HEK293 (cell line): ENCODE results near the gene GPHA2.

Source experiments
- GLIS1 ChIP-seq: fragments of 450-650 bp; formaldehyde crosslinking; IDR thresholded peaks from 2 replicates; pipeline ENCODE4 v1.5.1; 2016; ENCODE audit warnings: missing biosample characterization, missing genetic modification characterization
- HOXD13 ChIP-seq: sonication (generic); formaldehyde crosslinking; IDR thresholded peaks from 2 replicates; pipeline ENCODE4 v1.8.0; 2022; ENCODE audit warnings: missing genetic modification reagents, borderline replicate concordance
- MYNN ChIP-seq: fragments of 450-650 bp; formaldehyde crosslinking; IDR thresholded peaks from 2 replicates; pipeline ENCODE4 v1.5.1; 2016; ENCODE audit warnings: missing biosample characterization, missing genetic modification characterization, borderline replicate concordance
- PRDM1 ChIP-seq: fragments of 450-650 bp; formaldehyde crosslinking; IDR thresholded peaks from 2 replicates; pipeline ENCODE4; 2016; ENCODE audit warnings: missing biosample characterization, missing genetic modification characterization
- RBAK ChIP-seq: fragments of 450-650 bp; formaldehyde crosslinking; IDR thresholded peaks from 2 replicates; pipeline ENCODE4 v1.5.1; 2016; ENCODE audit warnings: missing biosample characterization, missing genetic modification characterization
- SP3 ChIP-seq: fragments of 450-650 bp; formaldehyde crosslinking; IDR thresholded peaks from 2 replicates; pipeline ENCODE4 v1.5.1; 2016; ENCODE audit warnings: missing biosample characterization, missing genetic modification characterization
- WT1 ChIP-seq: fragments of 450-650 bp; formaldehyde crosslinking; IDR thresholded peaks from 2 replicates; pipeline ENCODE4 v1.5.1; 2016; ENCODE audit warnings: missing biosample characterization, missing genetic modification characterization
- YY1 ChIP-seq: fragments of 450-650 bp; formaldehyde crosslinking; IDR thresholded peaks from 2 replicates; pipeline ENCODE4 v1.5.1; 2018; ENCODE audit warnings: missing biosample characterization, missing genetic modification characterization
- ZBTB20 ChIP-seq: fragments of 450-650 bp; formaldehyde crosslinking; IDR thresholded peaks from 2 replicates; pipeline ENCODE4 v1.5.1; 2016; ENCODE audit warnings: missing biosample characterization, missing genetic modification characterization
- ZBTB48 ChIP-seq: fragments of 450-650 bp; formaldehyde crosslinking; IDR thresholded peaks from 2 replicates; pipeline ENCODE4 v1.5.1; 2016; ENCODE audit warnings: missing biosample characterization, missing genetic modification characterization
- ZBTB7A ChIP-seq: fragments of 450-650 bp; formaldehyde crosslinking; IDR thresholded peaks from 2 replicates; pipeline ENCODE4 v1.5.1; 2016; ENCODE audit warnings: low read depth, missing biosample characterization, missing genetic modification characterization
- ZBTB8A ChIP-seq: fragments of 450-650 bp; formaldehyde crosslinking; IDR thresholded peaks from 2 replicates; pipeline ENCODE4 v1.5.1; 2016; ENCODE audit warnings: missing biosample characterization, missing genetic modification characterization
- ZFP69B ChIP-seq: fragments of 450-650 bp; formaldehyde crosslinking; IDR thresholded peaks from 2 replicates; pipeline ENCODE4 v1.5.1; 2016; ENCODE audit warnings: missing biosample characterization, missing genetic modification characterization
- ZIC2 ChIP-seq: fragments of 450-650 bp; formaldehyde crosslinking; IDR thresholded peaks from 2 replicates; pipeline ENCODE4 v1.5.1; 2016; ENCODE audit warnings: missing biosample characterization, missing genetic modification characterization
- ZNF133 ChIP-seq: fragments of 450-650 bp; formaldehyde crosslinking; IDR thresholded peaks from 2 replicates; pipeline ENCODE4 v1.5.1; 2016; ENCODE audit warnings: missing biosample characterization, missing genetic modification characterization
- ZNF169 ChIP-seq: fragments of 450-650 bp; formaldehyde crosslinking; IDR thresholded peaks from 2 replicates; pipeline ENCODE4 v1.5.1; 2016; ENCODE audit warnings: missing biosample characterization, missing genetic modification characterization
- ZNF223 ChIP-seq: fragments of 450-650 bp; formaldehyde crosslinking; IDR thresholded peaks from 2 replicates; pipeline ENCODE4 v1.5.1; 2016; ENCODE audit warnings: missing biosample characterization, missing genetic modification characterization
- ZNF366 ChIP-seq: fragments of 450-650 bp; formaldehyde crosslinking; conservative IDR thresholded peaks from 2 replicates; pipeline ENCODE4 v1.5.1; 2016; ENCODE audit warnings: missing biosample characterization, missing genetic modification characterization
- ZNF501 ChIP-seq: fragments of 450-650 bp; formaldehyde crosslinking; IDR thresholded peaks from 2 replicates; pipeline ENCODE4 v1.5.1; 2016; ENCODE audit warnings: missing biosample characterization, missing genetic modification characterization
- ZNF510 ChIP-seq: fragments of 450-650 bp; formaldehyde crosslinking; IDR thresholded peaks from 2 replicates; pipeline ENCODE4 v1.5.1; 2018; ENCODE audit warnings: mild to moderate bottlenecking, missing genetic modification characterization, missing biosample characterization; ENCODE audit not compliant: insufficient replicate concordance
- ZNF558 ChIP-seq: fragments of 450-650 bp; formaldehyde crosslinking; IDR thresholded peaks from 2 replicates; pipeline ENCODE4 v1.5.1; 2016; ENCODE audit warnings: missing biosample characterization, missing genetic modification characterization
- ZNF571 ChIP-seq: fragments of 450-650 bp; formaldehyde crosslinking; IDR thresholded peaks from 2 replicates; pipeline ENCODE4 v1.5.0; 2017; ENCODE audit warnings: missing biosample characterization, missing genetic modification characterization
- ZNF600 ChIP-seq: fragments of 450-650 bp; formaldehyde crosslinking; IDR thresholded peaks from 2 replicates; pipeline ENCODE4 v1.5.1; 2016; ENCODE audit warnings: missing biosample characterization, missing genetic modification characterization
- ZNF654 ChIP-seq: fragments of 450-650 bp; formaldehyde crosslinking; IDR thresholded peaks from 2 replicates; pipeline ENCODE4 v1.5.1; 2016; ENCODE audit warnings: low read depth, missing biosample characterization, missing genetic modification characterization
- ZSCAN16 ChIP-seq: fragments of 450-650 bp; formaldehyde crosslinking; IDR thresholded peaks from 2 replicates; pipeline ENCODE4 v1.5.1; 2016; ENCODE audit warnings: missing biosample characterization, missing genetic modification characterization
- ZSCAN23 ChIP-seq: fragments of 450-650 bp; formaldehyde crosslinking; IDR thresholded peaks from 2 replicates; pipeline ENCODE4 v1.5.1; 2016; ENCODE audit warnings: missing biosample characterization, missing genetic modification characterization
- ZXDB ChIP-seq: fragments of 450-650 bp; formaldehyde crosslinking; IDR thresholded peaks from 2 replicates; pipeline ENCODE4 v1.5.1; 2016; ENCODE audit warnings: missing biosample characterization, missing genetic modification characterization
- TF ChIP-seq, protein P1 (sequence below): fragments of 450-650 bp; formaldehyde crosslinking; IDR thresholded peaks from 2 replicates; pipeline ENCODE4 v1.5.1; 2017; ENCODE audit warnings: missing biosample characterization, missing genetic modification characterization
- TF ChIP-seq, protein P2 (sequence below): fragments of 450-650 bp; formaldehyde crosslinking; IDR thresholded peaks from 2 replicates; pipeline ENCODE4 v1.5.1; 2016; ENCODE audit warnings: missing biosample characterization, missing genetic modification characterization
- TF ChIP-seq, protein P3 (sequence below): fragments of 450-650 bp; formaldehyde crosslinking; IDR thresholded peaks from 2 replicates; pipeline ENCODE4 v1.5.1; 2016; ENCODE audit warnings: missing biosample characterization, missing genetic modification characterization, low read depth
- TF ChIP-seq, protein P4 (sequence below): fragments of 450-650 bp; formaldehyde crosslinking; IDR thresholded peaks from 2 replicates; pipeline ENCODE4 v1.5.1; 2016; ENCODE audit warnings: missing biosample characterization, missing genetic modification characterization
- TF ChIP-seq, protein P5 (sequence below): fragments of 450-650 bp; formaldehyde crosslinking; IDR thresholded peaks from 2 replicates; pipeline ENCODE4 v1.5.1; 2016; ENCODE audit warnings: missing biosample characterization, missing genetic modification characterization

The GPHA2 gene

DNA sequence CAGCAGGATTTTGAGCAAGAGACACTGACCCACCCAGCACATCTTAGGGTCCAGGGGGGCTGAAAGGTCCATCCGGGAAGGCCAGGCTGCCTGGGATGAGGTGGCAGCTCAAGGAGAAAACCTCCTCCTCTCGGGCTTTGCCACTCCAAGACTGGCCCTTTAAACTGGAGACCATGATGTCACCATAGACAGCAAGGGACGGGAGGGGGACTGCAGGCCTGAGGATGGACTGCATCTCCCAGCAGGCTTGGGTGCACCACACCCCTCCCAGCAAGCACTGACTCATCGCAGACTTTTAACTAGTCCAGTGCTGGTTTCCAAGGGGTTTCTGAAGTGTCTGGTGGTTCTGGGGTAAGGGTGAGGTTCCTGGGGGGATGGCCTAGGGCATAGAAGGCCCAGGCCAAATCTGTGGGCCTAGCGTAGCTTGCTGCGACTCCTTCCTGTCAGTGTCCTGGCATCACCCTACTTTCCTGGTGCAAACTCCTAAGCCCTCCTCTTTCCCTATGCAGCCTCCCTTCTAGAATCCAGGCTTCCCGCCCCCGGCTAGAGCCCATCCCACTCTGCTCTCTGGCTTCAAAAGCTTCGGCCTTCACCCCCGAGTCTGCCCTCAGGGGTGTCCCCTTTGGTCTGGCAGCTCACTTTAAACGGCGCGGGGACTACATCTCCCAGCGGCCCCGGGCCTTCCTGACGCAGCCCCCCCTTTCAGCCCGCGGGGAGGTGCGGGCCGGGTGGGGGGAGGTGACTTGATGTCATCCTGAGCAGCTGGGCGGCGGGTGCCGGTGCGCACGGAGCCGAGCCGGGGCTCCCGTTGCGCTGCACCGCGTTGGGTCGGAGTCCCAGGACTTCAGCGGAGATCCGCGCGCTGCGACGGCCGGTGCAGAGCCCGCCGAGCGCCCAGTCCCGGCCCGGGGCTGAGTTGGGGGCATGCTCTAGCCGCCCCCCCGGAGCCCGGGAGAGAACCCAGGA, 11.5 kb downstream of the GPHA2 start, which contains the start of gene PPP2R5B (continued):
- no peak for TF ChIP-seq PRDM1 (tag by site-specific recombination)
- no peak for TF ChIP-seq ZNF510 (tag by site-specific recombination)
- TF ChIP-seq, protein P1, sequence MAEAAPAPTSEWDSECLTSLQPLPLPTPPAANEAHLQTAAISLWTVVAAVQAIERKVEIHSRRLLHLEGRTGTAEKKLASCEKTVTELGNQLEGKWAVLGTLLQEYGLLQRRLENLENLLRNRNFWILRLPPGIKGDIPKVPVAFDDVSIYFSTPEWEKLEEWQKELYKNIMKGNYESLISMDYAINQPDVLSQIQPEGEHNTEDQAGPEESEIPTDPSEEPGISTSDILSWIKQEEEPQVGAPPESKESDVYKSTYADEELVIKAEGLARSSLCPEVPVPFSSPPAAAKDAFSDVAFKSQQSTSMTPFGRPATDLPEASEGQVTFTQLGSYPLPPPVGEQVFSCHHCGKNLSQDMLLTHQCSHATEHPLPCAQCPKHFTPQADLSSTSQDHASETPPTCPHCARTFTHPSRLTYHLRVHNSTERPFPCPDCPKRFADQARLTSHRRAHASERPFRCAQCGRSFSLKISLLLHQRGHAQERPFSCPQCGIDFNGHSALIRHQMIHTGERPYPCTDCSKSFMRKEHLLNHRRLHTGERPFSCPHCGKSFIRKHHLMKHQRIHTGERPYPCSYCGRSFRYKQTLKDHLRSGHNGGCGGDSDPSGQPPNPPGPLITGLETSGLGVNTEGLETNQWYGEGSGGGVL (tag by site-specific recombination): peak; percentile 94
- TF ChIP-seq ZXDB (tag by site-specific recombination): peak; percentile 80
- TF ChIP-seq GLIS1 (tag by site-specific recombination): peak; percentile 75
- TF ChIP-seq YY1 (tag by site-specific recombination): 0 out of 2 replicates have a peak, but pooled peaks have one; percentile 12
- TF ChIP-seq, protein P2, sequence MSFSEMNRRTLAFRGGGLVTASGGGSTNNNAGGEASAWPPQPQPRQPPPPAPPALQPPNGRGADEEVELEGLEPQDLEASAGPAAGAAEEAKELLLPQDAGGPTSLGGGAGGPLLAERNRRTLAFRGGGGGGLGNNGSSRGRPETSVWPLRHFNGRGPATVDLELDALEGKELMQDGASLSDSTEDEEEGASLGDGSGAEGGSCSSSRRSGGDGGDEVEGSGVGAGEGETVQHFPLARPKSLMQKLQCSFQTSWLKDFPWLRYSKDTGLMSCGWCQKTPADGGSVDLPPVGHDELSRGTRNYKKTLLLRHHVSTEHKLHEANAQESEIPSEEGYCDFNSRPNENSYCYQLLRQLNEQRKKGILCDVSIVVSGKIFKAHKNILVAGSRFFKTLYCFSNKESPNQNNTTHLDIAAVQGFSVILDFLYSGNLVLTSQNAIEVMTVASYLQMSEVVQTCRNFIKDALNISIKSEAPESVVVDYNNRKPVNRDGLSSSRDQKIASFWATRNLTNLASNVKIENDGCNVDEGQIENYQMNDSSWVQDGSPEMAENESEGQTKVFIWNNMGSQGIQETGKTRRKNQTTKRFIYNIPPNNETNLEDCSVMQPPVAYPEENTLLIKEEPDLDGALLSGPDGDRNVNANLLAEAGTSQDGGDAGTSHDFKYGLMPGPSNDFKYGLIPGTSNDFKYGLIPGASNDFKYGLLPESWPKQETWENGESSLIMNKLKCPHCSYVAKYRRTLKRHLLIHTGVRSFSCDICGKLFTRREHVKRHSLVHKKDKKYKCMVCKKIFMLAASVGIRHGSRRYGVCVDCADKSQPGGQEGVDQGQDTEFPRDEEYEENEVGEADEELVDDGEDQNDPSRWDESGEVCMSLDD (tag by site-specific recombination): peak; percentile 98
- TF ChIP-seq, protein P3, sequence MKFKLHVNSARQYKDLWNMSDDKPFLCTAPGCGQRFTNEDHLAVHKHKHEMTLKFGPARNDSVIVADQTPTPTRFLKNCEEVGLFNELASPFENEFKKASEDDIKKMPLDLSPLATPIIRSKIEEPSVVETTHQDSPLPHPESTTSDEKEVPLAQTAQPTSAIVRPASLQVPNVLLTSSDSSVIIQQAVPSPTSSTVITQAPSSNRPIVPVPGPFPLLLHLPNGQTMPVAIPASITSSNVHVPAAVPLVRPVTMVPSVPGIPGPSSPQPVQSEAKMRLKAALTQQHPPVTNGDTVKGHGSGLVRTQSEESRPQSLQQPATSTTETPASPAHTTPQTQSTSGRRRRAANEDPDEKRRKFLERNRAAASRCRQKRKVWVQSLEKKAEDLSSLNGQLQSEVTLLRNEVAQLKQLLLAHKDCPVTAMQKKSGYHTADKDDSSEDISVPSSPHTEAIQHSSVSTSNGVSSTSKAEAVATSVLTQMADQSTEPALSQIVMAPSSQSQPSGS (tag by site-specific recombination): peak; percentile 96
- peak; percentile 76; the same call in 1 of the 2 replicates for TF ChIP-seq ZBTB20 (tag by site-specific recombination)
- TF ChIP-seq ZIC2: peak; percentile 65
- 0 out of 2 replicates have a peak, but pooled peaks have one; percentile 9 for TF ChIP-seq ZNF366 (tag by site-specific recombination)
- TF ChIP-seq ZNF169 (tag by site-specific recombination): no peak
- no peak for TF ChIP-seq ZNF133 (tag by site-specific recombination)
- TF ChIP-seq ZNF654: no peak
- TF ChIP-seq, protein P4, sequence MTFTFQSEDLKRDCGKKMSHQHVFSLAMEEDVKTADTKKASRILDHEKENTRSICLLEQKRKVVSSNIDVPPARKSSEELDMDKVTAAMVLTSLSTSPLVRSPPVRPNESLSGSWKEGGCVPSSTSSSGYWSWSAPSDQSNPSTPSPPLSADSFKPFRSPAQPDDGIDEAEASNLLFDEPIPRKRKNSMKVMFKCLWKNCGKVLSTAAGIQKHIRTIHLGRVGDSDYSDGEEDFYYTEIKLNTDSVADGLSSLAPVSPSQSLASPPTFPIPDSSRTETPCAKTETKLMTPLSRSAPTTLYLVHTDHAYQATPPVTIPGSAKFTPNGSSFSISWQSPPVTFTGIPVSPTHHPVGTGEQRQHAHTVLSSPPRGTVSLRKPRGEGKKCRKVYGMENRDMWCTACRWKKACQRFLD: peak; percentile 84
- TF ChIP-seq ZNF600: peak; percentile 40; the same call in 1 of the 2 replicates
- TF ChIP-seq ZSCAN16 (tag by site-specific recombination): no peak
- no peak for TF ChIP-seq RBAK
- TF ChIP-seq, protein P5, sequence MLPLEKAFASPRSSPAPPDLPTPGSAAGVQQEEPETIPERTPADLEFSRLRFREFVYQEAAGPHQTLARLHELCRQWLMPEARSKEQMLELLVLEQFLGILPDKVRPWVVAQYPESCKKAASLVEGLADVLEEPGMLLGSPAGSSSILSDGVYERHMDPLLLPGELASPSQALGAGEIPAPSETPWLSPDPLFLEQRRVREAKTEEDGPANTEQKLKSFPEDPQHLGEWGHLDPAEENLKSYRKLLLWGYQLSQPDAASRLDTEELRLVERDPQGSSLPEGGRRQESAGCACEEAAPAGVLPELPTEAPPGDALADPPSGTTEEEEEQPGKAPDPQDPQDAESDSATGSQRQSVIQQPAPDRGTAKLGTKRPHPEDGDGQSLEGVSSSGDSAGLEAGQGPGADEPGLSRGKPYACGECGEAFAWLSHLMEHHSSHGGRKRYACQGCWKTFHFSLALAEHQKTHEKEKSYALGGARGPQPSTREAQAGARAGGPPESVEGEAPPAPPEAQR (tag by site-specific recombination): no peak
- TF ChIP-seq ZNF223 (tag by site-specific recombination): peak; percentile 93
- no peak for TF ChIP-seq ZNF558 (tag by site-specific recombination)
- peak; percentile 92 for TF ChIP-seq SP3 (tag by site-specific recombination)
- TF ChIP-seq ZNF571 (tag by site-specific recombination): no peak
- TF ChIP-seq ZFP69B: peak; percentile 68; the same call in 1 of the 2 replicates
- peak; percentile 35 for TF ChIP-seq WT1
- TF ChIP-seq ZBTB48 (tag by site-specific recombination): peak; percentile 59
- peak; percentile 76 for TF ChIP-seq MYNN
- TF ChIP-seq HOXD13 (CRISPR knock-in tag): no peak
- TF ChIP-seq ZSCAN23: 0 out of 2 replicates have a peak, but pooled peaks have one; percentile 50
- peak; percentile 78; the same call in 1 of the 2 replicates for TF ChIP-seq ZBTB7A
- peak; percentile 75 for TF ChIP-seq ZBTB8A (tag by site-specific recombination)
- 0 out of 2 replicates have a peak, but pooled peaks have one; percentile 27 for TF ChIP-seq ZNF501
